CD4-positive, alpha-beta T cell treated with Interleukin-2 at 100 ng/mL for 4 hours (primary cell): ENCODE results near the gene ITGAD.
"Not testable (repeated sequence)": the region's sequence is repeated elsewhere in the genome, so short reads cannot be mapped to it uniquely, and the experiment has no call there.

ENCODE experiments used
- DNase-seq: peaks from one replicate; pipeline ENCODE4 v3.0.0-alpha.2; 2020; ENCODE audit warnings: low spot score

The ITGAD gene

GRCh38 chr16:31430380-31431052 lies 37.4 kb downstream of the ITGAD start:
- DNase-seq: no peak

GRCh38 chr16:31435341-31436220 lies 42.4 kb downstream of the ITGAD start:
- DNase-seq: no peak

- DNase-seq: no peak
Observed at GRCh38 chr16:31436221-31437045, 43.3 kb downstream of the ITGAD start.

- no peak for DNase-seq
Observed at GRCh38 chr16:31438414-31438813, 45.3 kb downstream of the ITGAD start.

GRCh38 chr16:31439023-31439422 lies 45.9 kb downstream of the ITGAD start:
- not testable (repeated sequence) for DNase-seq

GRCh38 chr16:31439519-31439918 lies 46.4 kb downstream of the ITGAD start:
- no peak for DNase-seq

GRCh38 chr16:31440516-31441184 lies 47.5 kb downstream of the ITGAD start:
- no peak for DNase-seq

- no peak for DNase-seq
Observed at GRCh38 chr16:31441956-31442355, 48.8 kb downstream of the ITGAD start.

- DNase-seq: not testable (repeated sequence)
Observed at GRCh38 chr16:31445931-31446330, 52.8 kb downstream of the ITGAD start.

GRCh38 chr16:31451201-31451600 lies 58.1 kb downstream of the ITGAD start:
- DNase-seq: no peak

GRCh38 chr16:31451681-31452351 lies 58.7 kb downstream of the ITGAD start:
- no peak for DNase-seq

GRCh38 chr16:31452631-31453106 lies 59.5 kb downstream of the ITGAD start:
- no peak for DNase-seq

- no peak for DNase-seq
Observed at GRCh38 chr16:31453255-31454204, 60.4 kb downstream of the ITGAD start.

- no peak for DNase-seq
Observed at GRCh38 chr16:31455601-31456314, 62.6 kb downstream of the ITGAD start.

GRCh38 chr16:31456988-31457360 lies 63.8 kb downstream of the ITGAD start:
- no peak for DNase-seq

- DNase-seq: peak; percentile 46
Observed at GRCh38 chr16:31458073-31458843, 65.1 kb downstream of the ITGAD start.

GRCh38 chr16:31458844-31459686 lies 65.9 kb downstream of the ITGAD start, which contains the start of gene ARMC5:
Gene ARMC5 (plus strand): TSS chr16:31459501. CDS start chr16:31459525, 24 bp downstream.
- DNase-seq: peak; percentile 97
